AML-193 (cell line): Measurements from ENCODE around the gene CALML3.

Experiments used
- DNase-seq, 2 experiments: peaks; one replicate each; lab custom pipeline; 2025; lab: John Stamatoyannopoulos, UW

CALML3 gene

DNA sequence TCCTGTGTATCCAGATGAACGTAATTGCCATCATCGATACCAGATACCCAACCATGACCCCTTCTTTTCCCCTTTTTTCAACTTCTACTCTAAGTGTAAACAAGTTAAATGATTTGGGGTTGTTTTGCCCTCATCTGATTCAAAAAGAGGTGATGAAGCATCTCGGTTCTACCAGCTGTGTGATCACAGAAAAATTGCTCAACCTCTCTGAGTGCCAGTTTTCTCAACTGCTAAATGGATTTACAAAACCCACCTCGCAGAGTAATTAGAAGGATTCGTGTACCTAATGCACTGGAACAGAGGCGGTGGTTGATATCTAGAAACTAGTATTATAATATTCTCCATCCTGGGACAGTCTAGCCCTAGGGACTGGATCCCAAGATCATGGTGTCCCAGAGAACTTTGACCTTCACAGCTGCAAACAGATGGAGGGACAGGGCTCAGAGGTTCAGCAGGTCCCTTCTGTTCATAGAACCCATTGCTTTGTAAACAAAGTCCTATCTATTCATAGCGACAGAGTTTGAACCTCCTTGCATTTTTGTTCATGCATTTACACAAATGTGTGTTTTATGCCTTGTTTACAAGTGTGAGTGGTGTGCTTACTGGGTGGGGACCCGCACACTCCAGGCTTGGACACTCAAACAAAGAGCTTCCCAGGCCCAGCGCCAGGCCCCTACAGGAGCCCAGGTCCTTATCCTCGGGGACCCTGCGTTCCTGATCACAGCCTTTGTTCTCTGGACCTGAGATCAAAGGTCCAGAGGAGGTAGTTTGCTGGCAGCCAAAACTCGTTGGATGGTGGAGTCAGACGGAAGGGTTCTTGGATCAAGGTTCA is 46.4 kb downstream of the CALML3 start:
- DNase-seq = no peak

GRCh38 chr10:5571826-5572225 is 47.1 kb downstream of the CALML3 start:
- DNase-seq = no peak

GRCh38 chr10:5573319-5573950 is 48.7 kb downstream of the CALML3 start:
- DNase-seq = no peak

DNA sequence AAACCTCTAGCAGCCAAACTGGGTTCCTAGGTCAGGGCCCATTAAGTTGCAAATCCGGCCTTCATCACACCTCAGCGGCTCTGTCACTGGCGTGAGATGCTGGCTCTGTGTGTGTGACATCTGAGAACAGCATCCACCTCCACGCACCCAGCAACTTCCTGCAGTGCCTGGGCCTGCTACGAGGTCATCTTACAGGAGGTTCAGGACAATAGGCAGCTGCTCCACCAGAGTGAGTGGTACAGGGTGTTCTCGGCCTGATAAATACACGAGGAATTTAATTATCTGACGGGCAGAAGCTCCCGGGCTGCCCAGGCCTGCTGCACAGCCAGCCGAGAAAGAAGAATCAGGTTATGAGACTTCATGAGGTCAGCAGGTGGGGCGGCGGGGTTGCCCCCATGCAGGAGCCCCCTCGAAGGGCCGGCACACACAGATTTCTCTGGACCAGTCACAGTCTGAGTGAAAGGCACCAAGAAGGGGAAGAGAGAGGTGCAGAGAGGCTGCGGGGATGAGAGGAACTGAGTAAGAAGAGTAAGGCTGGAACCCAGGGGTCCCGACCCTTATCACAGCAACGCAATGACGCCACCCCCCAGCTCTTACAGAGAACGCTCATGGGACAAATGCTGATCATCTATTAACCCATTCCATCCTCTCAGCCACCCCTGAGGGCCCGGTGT is 49.3 kb downstream of the CALML3 start:
- no peak for DNase-seq

DNA sequence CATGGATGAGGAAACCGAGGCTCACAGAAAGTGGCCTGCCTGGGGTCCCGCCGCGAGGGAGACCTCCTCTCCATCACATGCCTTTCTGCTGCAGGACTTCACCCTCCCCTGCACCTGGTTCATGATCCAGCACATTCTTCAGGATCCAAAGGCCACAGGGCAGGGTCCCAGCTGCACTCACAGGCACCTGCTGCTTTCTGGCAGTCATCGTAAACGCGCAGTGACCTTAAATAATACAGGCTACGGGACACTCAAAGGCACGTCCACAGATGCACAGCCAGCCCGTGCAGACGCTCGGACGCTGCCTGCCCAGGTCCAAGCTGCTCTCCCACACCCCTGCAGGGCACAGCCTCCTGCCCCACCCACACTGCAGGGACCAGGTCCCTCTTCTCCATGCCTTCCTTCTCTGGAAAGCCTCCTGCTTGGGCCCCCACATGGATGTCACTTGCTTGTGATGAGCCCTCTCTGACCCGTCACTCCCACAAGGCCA is 49.9 kb downstream of the CALML3 start:
- DNase-seq = no peak

DNA sequence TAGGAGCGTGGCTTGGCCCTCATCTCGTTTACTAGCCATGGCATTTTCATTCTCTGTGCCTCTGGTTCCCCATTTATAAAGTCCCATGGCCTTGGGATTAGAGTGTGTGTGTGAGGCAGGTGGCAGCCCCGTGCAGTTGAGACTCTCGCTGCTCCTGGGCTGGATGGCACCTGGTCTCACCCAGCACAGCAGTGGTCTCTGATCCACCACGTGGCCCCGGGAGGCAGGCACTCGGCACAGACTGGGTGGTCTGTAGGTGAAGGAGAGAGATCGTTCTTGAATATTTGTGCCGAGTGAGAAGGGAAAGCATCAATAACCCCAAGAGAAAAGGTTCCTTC is 50.4 kb downstream of the CALML3 start:
- no peak for DNase-seq

DNA sequence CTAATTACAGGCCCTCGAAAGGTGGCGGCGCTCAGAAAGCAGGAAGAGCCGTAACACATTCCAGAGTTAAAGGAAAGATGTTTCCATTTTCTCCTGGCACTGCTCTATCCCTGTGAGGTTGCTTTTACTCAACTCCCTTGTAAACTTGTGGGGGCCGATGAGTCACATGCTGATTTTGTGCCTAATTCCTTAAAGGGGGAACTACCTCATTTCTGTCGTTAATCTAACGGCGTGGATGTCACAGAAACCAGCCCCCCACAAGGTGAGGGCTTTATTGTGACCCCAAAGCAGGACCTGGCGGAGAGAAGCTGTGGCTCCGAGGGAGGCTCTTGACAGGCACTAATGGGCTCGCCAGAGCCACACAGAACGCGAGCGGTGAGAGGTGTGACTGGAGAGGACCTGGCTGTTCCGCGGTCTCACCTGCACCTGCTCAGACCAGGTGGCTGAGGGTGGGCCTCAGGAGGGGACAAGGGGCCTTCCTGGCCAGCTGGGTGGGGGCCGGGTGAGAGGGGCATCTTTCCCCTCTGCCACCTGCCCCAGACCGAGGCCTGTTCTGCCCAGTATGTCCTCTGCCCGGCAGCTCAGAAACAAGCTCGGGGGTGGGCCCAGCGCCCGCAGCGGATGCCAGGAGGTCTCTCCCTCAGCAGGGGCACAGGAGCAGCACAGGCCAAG is 50.9 kb downstream of the CALML3 start:
- DNase-seq = no peak

- DNase-seq = no peak
Observed at GRCh38 chr10:5576154-5576748, 51.5 kb downstream of the CALML3 start.
